Osteoblast (primary cell): Measurements from ENCODE around the gene PLA2R1. TPM values are rescaled to one million over a fixed set of nuclear protein-coding genes. Genes with fewer than 3 reads are reported as not detected.

Experiments used
- total RNA-seq: library from RNA; depleted of rRNA; stranded (reverse); fragments of >200 nt; gene quantifications from 2 replicates; pipeline ENCODE4 v1.2.3, GENCODE V29; 2012

PLA2R1 gene
- total RNA-seq, 1 donor = 19.9 TPM

Other genes with a start within 250 kb of the PLA2R1 start
- 4.4 and 5.1 TPM in 2 replicates for gene LY75, start 157.9 kb downstream of the PLA2R1 start, total RNA-seq
- under 0.01 TPM in 2 replicates for gene ITGB6, start 137.7 kb upstream of the PLA2R1 start, total RNA-seq